Measurements from ENCODE around the gene NAT10.

DNA sequence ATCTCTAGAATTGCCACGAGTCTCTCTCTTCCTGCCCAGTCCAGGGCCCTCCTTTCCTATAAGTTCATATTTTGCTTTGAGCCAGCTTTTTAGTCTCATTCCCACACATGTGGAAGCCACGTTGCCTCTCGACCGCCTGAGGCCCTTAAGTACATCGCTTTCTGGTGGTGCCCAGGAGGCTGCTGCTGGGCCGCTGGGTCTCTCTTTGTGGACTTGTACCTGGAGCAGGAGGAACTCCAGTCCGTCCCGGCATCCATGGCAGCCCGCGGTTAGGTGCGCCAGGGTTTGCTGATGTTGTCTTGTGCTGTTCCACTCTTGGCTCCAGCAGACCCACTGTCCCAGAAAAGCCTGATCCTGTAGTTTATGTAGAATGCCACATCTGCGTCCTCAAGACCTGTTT is 41.0 kb downstream of the NAT10 start:
- TF ChIP-seq, protein P1, sequence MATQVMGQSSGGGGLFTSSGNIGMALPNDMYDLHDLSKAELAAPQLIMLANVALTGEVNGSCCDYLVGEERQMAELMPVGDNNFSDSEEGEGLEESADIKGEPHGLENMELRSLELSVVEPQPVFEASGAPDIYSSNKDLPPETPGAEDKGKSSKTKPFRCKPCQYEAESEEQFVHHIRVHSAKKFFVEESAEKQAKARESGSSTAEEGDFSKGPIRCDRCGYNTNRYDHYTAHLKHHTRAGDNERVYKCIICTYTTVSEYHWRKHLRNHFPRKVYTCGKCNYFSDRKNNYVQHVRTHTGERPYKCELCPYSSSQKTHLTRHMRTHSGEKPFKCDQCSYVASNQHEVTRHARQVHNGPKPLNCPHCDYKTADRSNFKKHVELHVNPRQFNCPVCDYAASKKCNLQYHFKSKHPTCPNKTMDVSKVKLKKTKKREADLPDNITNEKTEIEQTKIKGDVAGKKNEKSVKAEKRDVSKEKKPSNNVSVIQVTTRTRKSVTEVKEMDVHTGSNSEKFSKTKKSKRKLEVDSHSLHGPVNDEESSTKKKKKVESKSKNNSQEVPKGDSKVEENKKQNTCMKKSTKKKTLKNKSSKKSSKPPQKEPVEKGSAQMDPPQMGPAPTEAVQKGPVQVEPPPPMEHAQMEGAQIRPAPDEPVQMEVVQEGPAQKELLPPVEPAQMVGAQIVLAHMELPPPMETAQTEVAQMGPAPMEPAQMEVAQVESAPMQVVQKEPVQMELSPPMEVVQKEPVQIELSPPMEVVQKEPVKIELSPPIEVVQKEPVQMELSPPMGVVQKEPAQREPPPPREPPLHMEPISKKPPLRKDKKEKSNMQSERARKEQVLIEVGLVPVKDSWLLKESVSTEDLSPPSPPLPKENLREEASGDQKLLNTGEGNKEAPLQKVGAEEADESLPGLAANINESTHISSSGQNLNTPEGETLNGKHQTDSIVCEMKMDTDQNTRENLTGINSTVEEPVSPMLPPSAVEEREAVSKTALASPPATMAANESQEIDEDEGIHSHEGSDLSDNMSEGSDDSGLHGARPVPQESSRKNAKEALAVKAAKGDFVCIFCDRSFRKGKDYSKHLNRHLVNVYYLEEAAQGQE (IDR thresholded peaks at IDR 0.05; ENCODE audit: insufficient read depth in 1 of 2, low read depth in 2 of 2, low read length in 2 of 2), result no peak
- TF ChIP-seq POLR2AphosphoS5 (IDR thresholded peaks at IDR 0.05; ENCODE audit: low read depth, low read length), result no peak
- TF ChIP-seq TAF1 (IDR thresholded peaks at IDR 0.05; ENCODE audit: borderline replicate concordance, insufficient read depth, low read length), result no peak
- TF ChIP-seq FOXP2 (optimal IDR thresholded peaks at IDR 0.05; ENCODE audit: borderline replicate concordance, extremely low read depth, extremely low read length, insufficient read depth), result no peak
